ENCODE results near the gene DUSP28.

DUSP28 gene

GRCh38 chr2:240589375-240589774 lies 29.2 kb downstream of the DUSP28 start:
- no peaks in the 10 kb centered on the region for H3K36me3 ChIP-seq (replicated peaks; ENCODE audit: low read depth, low read length)
- H3K4me2 ChIP-seq (ENCODE audit: low read length) = no peak overlapping the region
- no peak overlapping the region for H3K9ac ChIP-seq (ENCODE audit: low read length)
- H3K9me3 ChIP-seq (ENCODE audit: insufficient read depth, low read length) = no peaks in the 10 kb centered on the region
- H2AFZ ChIP-seq (ENCODE audit: low read depth, low read length) = no peak overlapping the region
- no peak overlapping the region for H3K27ac ChIP-seq (ENCODE audit: low read length)
- H3K4me1 ChIP-seq (ENCODE audit: low read length) = peaks cover 14% of the 10 kb centered on the region
- no peak for TF ChIP-seq CTCF (IDR thresholded peaks at IDR 0.05; ENCODE audit: low read depth, low read length)
- TF ChIP-seq EZH2phosphoT487 (IDR thresholded peaks at IDR 0.05; ENCODE audit: low read depth) = no peak
- H4K20me1 ChIP-seq (ENCODE audit: insufficient read depth, low read length) = peaks cover 10% of the 10 kb centered on the region
- no peaks in the 10 kb centered on the region for H3K27me3 ChIP-seq (ENCODE audit: low read depth, low read length)
- no peak overlapping the region for H3K4me3 ChIP-seq (ENCODE audit: low read length)
- peaks cover 70% of the 10 kb centered on the region for H3K79me2 ChIP-seq (ENCODE audit: low read length)

DNA sequence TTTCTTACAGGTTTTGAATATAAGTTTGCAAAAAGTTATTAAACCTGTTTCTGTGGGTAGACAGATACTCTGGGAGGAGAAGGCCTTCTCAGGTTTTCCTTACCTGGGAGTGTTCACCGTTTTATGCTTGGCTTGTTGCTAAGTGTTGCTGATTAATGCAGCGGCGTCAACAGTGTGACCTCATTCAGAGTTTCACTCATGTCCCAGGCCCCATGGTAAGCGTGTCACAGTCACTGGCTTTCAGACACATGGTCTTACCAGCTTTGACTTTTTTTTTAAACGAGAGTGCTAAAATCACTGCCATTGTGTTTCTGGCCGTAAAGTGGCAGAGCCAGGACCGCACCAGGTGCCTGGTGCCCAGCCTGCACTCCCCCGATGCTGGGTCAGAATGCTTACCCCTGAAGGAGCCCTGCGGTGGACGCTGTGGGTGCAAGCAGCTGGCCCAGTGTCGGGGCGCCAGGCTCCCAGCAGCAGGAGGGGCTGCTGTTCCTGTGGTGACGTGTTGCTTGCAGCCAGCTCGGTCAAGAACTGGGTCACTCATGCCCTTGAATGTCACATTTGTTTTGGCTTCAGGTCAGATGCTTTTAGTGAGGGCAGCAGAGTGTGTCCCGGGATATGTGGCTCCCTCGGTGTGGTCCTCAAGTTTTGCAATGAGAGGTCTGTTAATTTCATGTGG lies 29.8 kb downstream of the DUSP28 start:
- no peak overlapping the region for H3K4me3 ChIP-seq (ENCODE audit: low read length)
- peaks cover 10% of the 10 kb centered on the region for H4K20me1 ChIP-seq (ENCODE audit: insufficient read depth, low read length)
- H3K79me2 ChIP-seq (ENCODE audit: low read length) = peaks cover 67% of the 10 kb centered on the region
- TF ChIP-seq EZH2phosphoT487 (IDR thresholded peaks at IDR 0.05; ENCODE audit: low read depth) = no peak
- no peak for TF ChIP-seq CTCF (IDR thresholded peaks at IDR 0.05; ENCODE audit: low read depth, low read length)
- no peaks in the 10 kb centered on the region for H3K27me3 ChIP-seq (ENCODE audit: low read depth, low read length)
- no peak overlapping the region for H3K4me2 ChIP-seq (ENCODE audit: low read length)
- no peaks in the 10 kb centered on the region for H3K36me3 ChIP-seq (replicated peaks; ENCODE audit: low read depth, low read length)
- H3K27ac ChIP-seq (ENCODE audit: low read length) = no peak overlapping the region
- peaks cover 10% of the 10 kb centered on the region for H3K4me1 ChIP-seq (ENCODE audit: low read length)
- no peaks in the 10 kb centered on the region for H3K9me3 ChIP-seq (ENCODE audit: insufficient read depth, low read length)
- no peak overlapping the region for H3K9ac ChIP-seq (ENCODE audit: low read length)
- H2AFZ ChIP-seq (ENCODE audit: low read depth, low read length) = no peak overlapping the region

DNA sequence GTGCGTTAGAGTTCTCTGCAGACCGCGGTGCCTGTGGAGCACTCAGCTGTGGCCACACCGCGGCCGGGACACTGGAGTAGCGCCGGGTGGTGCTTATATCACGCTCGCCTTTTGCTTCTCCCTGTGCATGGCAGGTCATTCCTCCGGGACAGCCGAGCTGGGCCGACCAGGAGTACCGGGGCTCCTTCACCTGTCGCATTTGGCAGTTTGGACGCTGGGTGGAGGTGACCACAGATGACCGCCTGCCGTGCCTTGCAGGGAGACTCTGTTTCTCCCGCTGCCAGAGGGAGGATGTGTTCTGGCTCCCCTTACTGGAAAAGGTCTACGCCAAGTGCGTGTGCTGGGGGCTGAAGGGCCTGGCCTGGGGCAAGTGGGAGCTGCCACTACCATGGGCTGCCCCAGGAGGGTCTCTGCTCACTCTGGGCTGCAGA lies 30.5 kb downstream of the DUSP28 start:
- H4K20me1 ChIP-seq (ENCODE audit: insufficient read depth, low read length) = peaks cover 10% of the 10 kb centered on the region
- peaks cover 9% of the 10 kb centered on the region for H3K4me1 ChIP-seq (ENCODE audit: low read length)
- TF ChIP-seq CTCF (IDR thresholded peaks at IDR 0.05; ENCODE audit: low read depth, low read length) (no peak), EZH2phosphoT487 (IDR thresholded peaks at IDR 0.05; ENCODE audit: low read depth) (no peak)
- H2AFZ ChIP-seq (ENCODE audit: low read depth, low read length) = no peak overlapping the region
- H3K9me3 ChIP-seq (ENCODE audit: insufficient read depth, low read length) = no peaks in the 10 kb centered on the region
- H3K9ac ChIP-seq (ENCODE audit: low read length) = no peak overlapping the region
- peaks cover 60% of the 10 kb centered on the region for H3K79me2 ChIP-seq (ENCODE audit: low read length)
- no peak overlapping the region for H3K4me2 ChIP-seq (ENCODE audit: low read length)
- no peak overlapping the region for H3K27ac ChIP-seq (ENCODE audit: low read length)
- H3K4me3 ChIP-seq (ENCODE audit: low read length) = no peak overlapping the region
- H3K36me3 ChIP-seq (replicated peaks; ENCODE audit: low read depth, low read length) = no peaks in the 10 kb centered on the region
- no peaks in the 10 kb centered on the region for H3K27me3 ChIP-seq (ENCODE audit: low read depth, low read length)

DNA sequence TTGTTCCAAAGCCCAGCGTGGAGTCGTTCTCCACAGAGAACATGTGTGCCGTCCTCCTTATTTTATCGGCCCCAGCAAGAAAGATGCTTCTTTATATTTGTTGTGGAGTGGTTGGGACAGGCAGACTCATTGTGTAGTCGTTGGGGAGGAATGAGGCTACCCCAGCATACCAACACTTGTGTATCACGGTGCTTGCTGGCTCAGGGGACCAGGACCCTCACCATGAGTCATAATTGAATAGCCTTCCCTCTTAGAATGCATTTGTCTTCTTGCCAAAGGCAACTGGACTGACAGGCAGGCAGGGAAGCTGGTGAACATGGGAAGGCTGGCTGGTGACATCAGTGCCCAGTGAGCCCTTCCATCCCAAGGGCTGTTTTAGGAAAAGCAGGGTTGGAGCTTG lies 31.1 kb downstream of the DUSP28 start:
- Histone ChIP-seq H3K4me1 (ENCODE audit: low read length) (peaks cover 9% of the 10 kb centered on the region), H3K27ac (ENCODE audit: low read length) (no peak overlapping the region), H3K4me3 (ENCODE audit: low read length) (no peak overlapping the region), H3K36me3 (replicated peaks; ENCODE audit: low read depth, low read length) (no peaks in the 10 kb centered on the region), H3K79me2 (ENCODE audit: low read length) (peaks cover 56% of the 10 kb centered on the region), H3K27me3 (ENCODE audit: low read depth, low read length) (no peaks in the 10 kb centered on the region), H3K4me2 (ENCODE audit: low read length) (no peak overlapping the region), H2AFZ (ENCODE audit: low read depth, low read length) (no peak overlapping the region), H3K9me3 (ENCODE audit: insufficient read depth, low read length) (no peaks in the 10 kb centered on the region), H3K9ac (ENCODE audit: low read length) (no peak overlapping the region), H4K20me1 (ENCODE audit: insufficient read depth, low read length) (peaks cover 10% of the 10 kb centered on the region)
- no peak for TF ChIP-seq EZH2phosphoT487 (IDR thresholded peaks at IDR 0.05; ENCODE audit: low read depth)
- no peak for TF ChIP-seq CTCF (IDR thresholded peaks at IDR 0.05; ENCODE audit: low read depth, low read length)

Data from OCI-LY3 (cell line).